A549 (cell line): ENCODE data around the gene DENND10. TPM values are rescaled to one million over a fixed set of nuclear protein-coding genes. Genes with fewer than 3 reads are reported as not detected.

ENCODE experiments used
- ATAC-seq, 2 experiments: fragments of 200-7000 bp in 1 of 2; fragments of >200 bp in 1 of 2; cut with Nextera tagmentation in 1 of 2; cut with Tn5 transposase in 1 of 2; 3 replicates each; pipeline versions ENCODE4 v1.8.0 to v1.9.1; 2018 to 2020; ENCODE audit warnings: mild to moderate bottlenecking in 1 of 2, moderate library complexity in 1 of 2
- CTCF ChIA-PET: fragments of 300-600 bp; sonication (Branson Sonifier 250); formaldehyde crosslinking; extraction: SDS; loops from one replicate; lab custom pipeline; 2021; ENCODE audit warnings: antibody characterized with exemption, inconsistent platforms; lab: Yijun Ruan, JAX
- POLR2A ChIA-PET: fragments of 350-600 bp; formaldehyde crosslinking; extraction: SDS; loops from one replicate; lab custom pipeline; 2021; ENCODE audit warnings: antibody characterized with exemption, inconsistent platforms; lab: Yijun Ruan, JAX
- DNase-seq, 2 experiments: peaks; one replicate each; pipeline versions ENCODE4 v3.0.0 to v3.0.0-alpha.2; 2011 to 2016; ENCODE audit warnings: low read depth in 1 of 2, low spot score in 1 of 2
- FAIRE-seq: peaks from 2 replicates; lab custom pipeline; 2011; peaks lifted over from hg19 to GRCh38; lab: Jason Lieb, UNC
- H3K27ac ChIP-seq, 2 experiments: fragments of >200 bp; sonication (Bioruptor Twin); formaldehyde crosslinking; 3 replicates each; pipeline ENCODE4 v1.5.1; 2016 to 2017
- H3K4me1 ChIP-seq: fragments of >200 bp; sonication (Bioruptor Twin); formaldehyde crosslinking; 3 replicates; pipeline ENCODE4 v1.6.1; 2016
- H3K4me2 ChIP-seq: fragments of >200 bp; sonication (Bioruptor Twin); formaldehyde crosslinking; 3 replicates; pipeline ENCODE4 v1.6.1; 2016
- H3K4me3 ChIP-seq: fragments of >200 bp; sonication (Bioruptor Twin); formaldehyde crosslinking; 3 replicates; pipeline ENCODE4 v1.5.1; 2016
- H3K9me3 ChIP-seq: fragments of >200 bp; sonication (Bioruptor Twin); formaldehyde crosslinking; 3 replicates; pipeline ENCODE4 v1.6.1; 2016
- CEBPB ChIP-seq, 2 experiments: fragments of >200 bp in 1 of 2; sonication (Bioruptor Twin) in 1 of 2; formaldehyde crosslinking in 1 of 2; IDR thresholded peaks; 2 replicates each; pipeline ENCODE4 v1.6.1; 2012 to 2016
- CHD4 ChIP-seq: fragments of 200-600 bp; sonication (generic); IDR thresholded peaks from 2 replicates; pipeline ENCODE4 v1.6.1; 2016; ENCODE audit warnings: antibody characterized with exemption, mild to moderate bottlenecking, borderline replicate concordance
- CTCF ChIP-seq: fragments of >200 bp; sonication (Bioruptor Twin); formaldehyde crosslinking; IDR thresholded peaks from 3 replicates; pipeline ENCODE4 v1.5.1; 2016
- FOSB ChIP-seq: fragments of 250-450 bp; sonication (Bioruptor Pico); IDR thresholded peaks from 2 replicates; pipeline ENCODE4 v1.5.0; 2020; ENCODE audit warnings: mild to moderate bottlenecking, moderate library complexity
- HEYL ChIP-seq: fragments of 250-450 bp; sonication (Bioruptor Pico); IDR thresholded peaks from 2 replicates; pipeline ENCODE4 v1.8.0; 2021; ENCODE audit warnings: mild to moderate bottlenecking, moderate library complexity
- HOXA7 ChIP-seq: fragments of 250-450 bp; sonication (Bioruptor Pico); IDR thresholded peaks from 2 replicates; pipeline ENCODE4 v1.5.0; 2020; ENCODE audit warnings: mild to moderate bottlenecking, moderate library complexity
- HOXB13 ChIP-seq: fragments of 250-450 bp; sonication (Bioruptor Pico); IDR thresholded peaks from 2 replicates; pipeline ENCODE4 v1.5.0; 2020; ENCODE audit warnings: low read depth, mild to moderate bottlenecking, moderate library complexity
- JUNB ChIP-seq: fragments of >200 bp; sonication (Bioruptor Twin); formaldehyde crosslinking; IDR thresholded peaks from 2 replicates; pipeline ENCODE4 v1.6.1; 2016
- MAFK ChIP-seq: fragments of 450-650 bp; IDR thresholded peaks from 2 replicates; pipeline ENCODE4 v1.6.1; 2014; ENCODE audit not compliant: partially characterized antibody
- MAX ChIP-seq: IDR thresholded peaks from 2 replicates; pipeline ENCODE4 v1.6.1; 2012
- MYC ChIP-seq: IDR thresholded peaks from 2 replicates; pipeline ENCODE4 v1.6.1; 2012; ENCODE audit warnings: mild to moderate bottlenecking, inconsistent platforms, low read length, improper control_type of control experiment, borderline replicate concordance
- NFE2L2 ChIP-seq: fragments of 150-350 bp; conservative IDR thresholded peaks from 2 replicates; pipeline ENCODE4 v1.6.1; 2014; ENCODE audit warnings: low read length
- PHF8 ChIP-seq: fragments of 200-600 bp; sonication (generic); IDR thresholded peaks from 2 replicates; pipeline ENCODE4 v1.6.1; 2016; ENCODE audit warnings: low read depth, mild to moderate bottlenecking, antibody characterized with exemption, moderate library complexity, borderline replicate concordance
- RAD21 ChIP-seq, 2 experiments: fragments of >200 bp in 1 of 2; sonication (Bioruptor Twin) in 1 of 2; formaldehyde crosslinking in 1 of 2; IDR thresholded peaks in 1 of 2; conservative IDR thresholded peaks in 1 of 2; 2 replicates in 1 of 2; 3 replicates in 1 of 2; pipeline ENCODE4 v1.6.1; 2012 to 2018; ENCODE audit warnings: inconsistent platforms in 1 of 2
- RARB ChIP-seq: fragments of 250-450 bp; sonication (Bioruptor Pico); IDR thresholded peaks from 2 replicates; pipeline ENCODE4 v1.8.0; 2021; ENCODE audit warnings: mild to moderate bottlenecking, moderate library complexity
- RFX5 ChIP-seq: fragments of 450-650 bp; IDR thresholded peaks from 2 replicates; pipeline ENCODE4 v1.7.1; 2014; ENCODE audit warnings: antibody characterized with exemption, mild to moderate bottlenecking, moderate library complexity
- SMC3 ChIP-seq: fragments of >200 bp; sonication (Bioruptor Twin); formaldehyde crosslinking; IDR thresholded peaks from 3 replicates; pipeline ENCODE4 v1.6.1; 2018; ENCODE audit warnings: inconsistent platforms
- ZSCAN20 ChIP-seq: fragments of 250-450 bp; sonication (Bioruptor Pico); IDR thresholded peaks from 2 replicates; pipeline ENCODE4 v1.8.0; 2022; ENCODE audit warnings: mild to moderate bottlenecking, moderate library complexity
- WGBS: methylation state at CpG from one replicate; pipeline ENCODE4 v1.1.6; 2017; ENCODE audit errors: missing lambda C conversion rate; 5-methylcytosine and 5-hydroxymethylcytosine counted together
- polyA plus RNA-seq, 4 experiments: library from polyadenylated mRNA; depleted of rRNA in 3 of 4; stranded (reverse); fragments of >200 nt; fragmentation: RNase III in 1 of 4; extraction: RNeasy Plus Mini Kit Qiagen cat#74134 plus additional on column Dnase treatment in 1 of 4; gene quantifications; 2 replicates in 3 of 4; 3 replicates in 1 of 4; pipeline ENCODE4 v1.2.3, GENCODE V29; 2011 to 2017

Gene DENND10
- polyA plus RNA-seq, 2 of the 4 experiments (the other 2 are of a cell fraction) = 49.7 to 94.3 TPM

GRCh38 chr10:119138346-119139306 lies 34.7 kb downstream of the DENND10 start (continued):
- TF ChIP-seq PHF8 = no peak
- TF ChIP-seq JUNB = no peak

- Histone ChIP-seq H3K4me3 (no peak overlapping the region), H3K27ac (no peak overlapping the region), H3K4me2 (no peak overlapping the region), H3K9me3 (no peaks in the 10 kb centered on the region), H3K4me1 (no peaks in the 10 kb centered on the region)
- ATAC-seq (peak; percentile 90 to 92), DNase-seq (peak; percentile 51 to 59), FAIRE-seq (no peak)
- 0 out of 3 replicates have a peak, but pooled peaks have one; percentile 26 for TF ChIP-seq SMC3
- no peak for TF ChIP-seq MAFK
- peak; percentile 60 to 79 for TF ChIP-seq RAD21 (conservative IDR thresholded peaks at IDR 0.05 in 1 of 2, IDR thresholded peaks at IDR 0.05 in 1 of 2)
- TF ChIP-seq CHD4 = no peak
- TF ChIP-seq CTCF = peak; percentile 47
- POLR2A ChIA-PET = no interaction called here
- CTCF ChIA-PET = interaction anchor here (0.5 to 2.5 kb wide), 9 partner anchors 13 to 340 kb away, joined by 3 to 10 read pairs (median 3); no protein-coding TSS in a partner anchor
- WGBS = 86% methylated on average over 13 of the region's 13 CpGs
Measured at GRCh38 chr10:119139464-119140067, 35.7 kb downstream of the DENND10 start.

GRCh38 chr10:119140603-119141245 lies 36.8 kb downstream of the DENND10 start:
- 93% methylated on average over 21 of the region's 21 CpGs for WGBS
- Histone ChIP-seq H3K4me2 (no peak overlapping the region), H3K27ac (no peak overlapping the region), H3K4me3 (no peak overlapping the region), H3K4me1 (peaks cover 6% of the 10 kb centered on the region; the same call in 1 of the 3 replicates), H3K9me3 (no peaks in the 10 kb centered on the region)
- POLR2A ChIA-PET = no interaction called here
- TF ChIP-seq MYC (no peak), HOXA7 (CRISPR knock-in tag) (no peak), RARB (no peak), RFX5 (no peak)
- DNase-seq = no peak
- no peak for FAIRE-seq
- no peak for ATAC-seq
- CTCF ChIA-PET = interaction anchor here (2.3 kb wide), 1 partner anchor 59 kb away, joined by 5 read pairs; no protein-coding TSS in a partner anchor

- no peak overlapping the region for H3K27ac ChIP-seq
- peaks cover 6% of the 10 kb centered on the region; the same call in 1 of the 3 replicates for H3K4me1 ChIP-seq
- ATAC-seq = no peak
- ChIA-PET CTCF (no interaction called here), POLR2A (no interaction called here)
- H3K4me2 ChIP-seq = no peak overlapping the region
- TF ChIP-seq ZSCAN20 (no peak), HOXB13 (CRISPR knock-in tag) (no peak), SMC3 (no peak), NFE2L2 (no peak), MAX (no peak), FOSB (no peak), CEBPB (IDR thresholded peaks at IDR 0.05) (no peak), HEYL (CRISPR knock-in tag) (no peak)
- 88% methylated on average over 10 of the region's 10 CpGs for WGBS
- DNase-seq = no peak
- H3K9me3 ChIP-seq = no peaks in the 10 kb centered on the region
- no peak overlapping the region for H3K4me3 ChIP-seq
- FAIRE-seq = no peak
Measured at GRCh38 chr10:119143657-119144056, 39.7 kb downstream of the DENND10 start.
